Stimulated activated CD8-positive, alpha-beta memory T cell treated with anti-CD3 and anti-CD28 coated beads, Interleukin-2, amount 100 ng/mL, for 48 hours (primary cell): ENCODE data around the gene GAB1.

ENCODE experiments used
- DNase-seq, 2 donors: peaks; one replicate each; pipeline ENCODE4 v3.0.0-alpha.2; 2020; ENCODE audit warnings: low read depth in 2 of 2

Gene GAB1

DNA sequence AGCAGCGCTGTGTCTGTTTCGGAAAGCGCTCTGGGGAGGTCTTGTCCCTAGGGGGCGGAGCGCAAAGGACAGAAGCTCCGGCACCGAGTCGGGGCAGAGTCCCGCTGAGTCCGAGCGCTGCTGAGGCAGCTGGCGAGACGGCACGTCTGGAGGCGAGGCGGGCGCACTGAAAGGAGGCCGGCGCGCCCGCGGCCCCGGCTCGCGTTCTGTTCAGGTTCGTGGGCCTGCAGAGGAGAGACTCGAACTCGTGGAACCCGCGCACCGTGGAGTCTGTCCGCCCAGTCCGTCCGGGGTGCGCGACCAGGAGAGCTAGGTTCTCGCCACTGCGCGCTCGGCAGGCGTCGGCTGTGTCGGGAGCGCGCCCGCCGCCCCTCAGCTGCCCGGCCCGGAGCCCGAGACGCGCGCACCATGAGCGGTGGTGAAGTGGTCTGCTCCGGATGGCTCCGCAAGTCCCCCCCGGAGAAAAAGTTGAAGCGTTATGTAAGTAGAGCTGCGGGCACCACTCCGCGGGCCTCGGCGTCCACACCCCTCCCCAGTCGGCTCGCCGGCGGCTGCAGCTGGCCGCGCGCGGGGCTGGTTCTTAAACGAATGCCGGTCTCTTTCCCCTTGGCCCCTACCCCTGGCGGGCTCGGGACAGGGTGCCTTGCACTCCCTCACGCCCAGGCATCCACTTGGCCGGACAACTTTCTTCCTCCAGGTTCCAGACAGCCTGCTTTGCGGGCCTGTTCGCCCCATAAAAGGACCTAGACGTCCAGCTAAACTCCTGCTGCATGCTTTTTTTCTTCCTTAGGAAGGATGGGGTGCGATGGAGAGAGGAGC is at the start of gene GAB1:
GAB1 (plus strand) TSS at position 96 of the 819 bp plus-strand sequence; CDS start at position 409, 313 bp downstream.
- DNase-seq: peak; percentile 21 to 27

DNA sequence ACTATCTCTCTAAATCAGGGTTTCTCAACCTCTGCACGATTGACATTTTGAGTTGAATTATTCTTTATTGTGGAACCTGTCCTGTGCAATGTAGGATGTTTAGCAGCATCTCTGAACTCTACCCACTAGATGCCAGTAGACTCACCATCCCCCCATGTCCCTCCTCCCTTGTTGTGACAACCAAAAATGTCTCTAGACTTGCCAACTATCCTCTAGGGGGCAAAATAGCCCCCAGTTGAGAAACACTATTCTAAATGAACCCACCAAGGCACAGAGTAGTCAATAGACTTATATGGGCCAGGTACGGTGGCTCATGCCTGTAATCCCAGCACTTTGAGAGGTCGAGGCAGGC is 49.1 kb upstream of the GAB1 start:
- DNase-seq: no peak

- DNase-seq: no peak
Observed at GRCh38 chr4:143288171-143288570, 48.5 kb upstream of the GAB1 start.

- DNase-seq: no peak
Observed at GRCh38 chr4:143289370-143289769, 47.3 kb upstream of the GAB1 start.

- DNase-seq: no peak
Observed at GRCh38 chr4:143291314-143291713, 45.4 kb upstream of the GAB1 start.

DNA sequence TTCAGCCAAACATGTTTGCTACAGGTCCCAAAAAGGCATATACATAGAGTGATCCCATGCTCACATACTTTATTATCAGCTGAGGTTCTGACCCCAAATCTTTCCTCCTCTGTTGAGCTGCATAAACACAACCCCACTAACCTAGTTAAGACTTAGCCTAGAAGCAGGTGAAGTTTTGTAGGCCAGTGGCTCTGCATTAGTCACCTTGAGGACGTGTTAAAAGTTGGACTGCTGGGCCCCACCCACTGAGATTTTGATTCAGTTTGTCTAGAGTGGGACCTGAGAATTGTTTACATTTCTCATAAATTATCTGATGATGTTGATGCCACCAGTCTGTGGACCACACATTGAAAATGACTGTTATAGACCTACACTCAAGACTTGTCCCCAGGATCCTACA is 43.8 kb upstream of the GAB1 start:
- DNase-seq: no peak

DNA sequence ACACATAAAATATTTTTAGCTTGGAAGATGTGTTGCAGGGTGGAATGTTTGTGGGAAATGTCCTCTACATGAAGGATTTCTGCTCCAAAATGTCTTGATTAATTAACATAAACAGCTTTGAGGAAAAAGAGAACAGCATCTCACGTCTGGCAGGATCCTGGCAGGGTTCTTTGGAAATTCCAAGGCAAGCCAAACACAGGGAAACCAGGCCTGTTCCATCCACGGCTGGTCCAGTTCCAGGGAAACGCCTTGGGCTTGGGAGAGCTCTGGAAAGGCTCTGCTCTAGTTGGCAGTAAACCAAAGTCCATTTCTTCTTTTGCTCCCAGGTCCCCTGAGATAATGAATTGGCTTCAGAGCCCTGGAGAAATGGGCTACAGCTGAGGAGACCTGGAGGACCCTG is 42.4 kb upstream of the GAB1 start:
- DNase-seq: no peak

- no peak for DNase-seq
Observed at GRCh38 chr4:143294710-143295275, 41.9 kb upstream of the GAB1 start.

GRCh38 chr4:143296397-143297067 is 40.1 kb upstream of the GAB1 start:
- DNase-seq: no peak

DNA sequence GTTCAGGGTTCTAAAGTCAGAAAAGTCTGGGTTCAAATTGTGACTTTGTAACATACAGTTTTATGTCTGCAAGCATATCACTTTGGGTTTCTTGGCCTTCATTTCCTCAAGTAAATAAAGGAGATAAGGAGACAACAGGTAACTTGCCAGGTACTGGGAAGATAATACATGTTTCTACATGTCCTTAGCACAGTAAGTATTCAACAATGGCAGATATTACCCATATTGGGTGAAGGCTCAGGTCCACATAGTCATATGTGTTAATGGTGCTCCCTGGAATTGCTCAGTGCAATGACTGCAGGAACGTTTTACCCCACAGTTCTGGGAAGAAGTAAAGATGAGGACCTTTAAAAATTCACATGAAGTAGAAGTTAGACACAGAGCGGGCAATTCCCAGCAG is 35.8 kb upstream of the GAB1 start:
- no peak for DNase-seq

- no peak for DNase-seq
Observed at GRCh38 chr4:143302536-143302935, 34.1 kb upstream of the GAB1 start.

DNA sequence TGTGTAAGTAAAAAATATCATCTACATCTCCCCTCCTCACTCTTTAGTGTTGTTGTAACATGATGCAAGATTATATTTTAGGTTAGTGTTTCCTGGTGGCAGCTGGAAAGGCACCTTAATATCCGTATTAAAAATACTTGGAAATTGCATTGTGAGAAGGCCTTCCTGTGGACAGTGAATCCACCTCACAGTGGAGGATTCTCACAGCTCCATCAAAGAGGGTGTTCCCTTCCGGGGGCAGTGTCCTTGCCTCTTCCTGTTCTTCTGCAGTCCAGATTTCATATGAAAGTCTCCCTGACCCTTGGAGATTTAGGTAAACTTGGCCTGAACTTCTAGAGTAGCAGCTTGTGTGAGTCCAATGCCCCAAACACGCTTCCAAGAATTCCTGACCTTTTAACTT is 29.9 kb upstream of the GAB1 start:
- no peak for DNase-seq

DNA sequence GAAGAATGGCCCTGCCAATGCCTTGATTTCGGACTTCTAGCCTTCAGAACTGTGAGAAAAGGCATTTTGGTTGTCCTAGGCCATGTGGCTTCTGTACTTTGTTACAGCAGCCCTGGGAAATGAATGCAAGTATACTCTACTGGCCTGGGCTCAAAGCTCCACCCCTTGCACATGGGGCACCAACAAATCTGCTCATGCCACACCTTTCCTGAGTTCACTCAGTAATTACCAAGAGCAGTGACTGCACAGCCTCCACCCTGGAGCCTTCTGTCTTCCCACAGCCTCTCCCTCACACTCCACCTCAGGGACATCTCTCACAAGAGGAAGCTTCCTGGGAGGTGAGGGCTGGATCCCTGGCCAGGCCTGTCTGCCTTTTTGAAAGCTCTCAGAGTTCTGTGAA is 29.1 kb upstream of the GAB1 start:
- DNase-seq: no peak

DNA sequence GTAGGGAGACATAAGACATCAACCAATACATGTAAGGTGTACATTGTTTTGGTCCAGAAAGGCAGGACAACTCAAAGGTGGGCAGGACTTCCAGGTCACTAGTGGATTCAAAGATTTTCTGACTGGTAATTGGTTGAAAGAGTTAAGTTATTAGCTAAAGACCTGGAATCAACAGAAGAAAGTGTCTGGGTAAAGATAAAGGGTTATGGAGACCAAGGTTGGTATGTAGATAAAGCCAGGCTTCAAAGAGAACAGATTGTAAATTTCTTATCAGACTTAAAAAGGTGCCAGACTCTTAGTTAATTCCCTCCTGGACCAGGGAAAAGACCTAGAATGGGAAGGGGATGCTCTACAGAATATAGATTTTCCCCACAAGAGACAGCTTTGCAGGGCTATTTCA is 28.3 kb upstream of the GAB1 start:
- no peak for DNase-seq

DNA sequence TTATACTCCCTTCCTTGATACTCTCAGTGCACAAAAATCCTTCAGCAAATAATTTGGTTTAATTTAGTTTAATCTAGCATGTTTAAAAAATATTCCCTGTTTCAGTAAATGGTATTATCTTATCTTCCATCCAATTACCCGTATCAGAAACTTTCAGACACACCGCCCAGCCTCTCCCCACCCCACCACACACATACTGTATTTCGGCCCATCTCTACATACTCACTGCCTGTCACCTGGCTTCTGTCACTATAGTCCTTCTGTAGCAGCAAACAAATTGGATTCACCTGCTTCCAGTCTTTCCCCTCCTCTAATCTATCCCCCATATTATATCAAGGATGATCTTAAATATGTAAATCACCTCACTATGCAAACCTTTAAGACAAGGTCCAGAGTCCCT is 24.8 kb upstream of the GAB1 start:
- no peak for DNase-seq

DNA sequence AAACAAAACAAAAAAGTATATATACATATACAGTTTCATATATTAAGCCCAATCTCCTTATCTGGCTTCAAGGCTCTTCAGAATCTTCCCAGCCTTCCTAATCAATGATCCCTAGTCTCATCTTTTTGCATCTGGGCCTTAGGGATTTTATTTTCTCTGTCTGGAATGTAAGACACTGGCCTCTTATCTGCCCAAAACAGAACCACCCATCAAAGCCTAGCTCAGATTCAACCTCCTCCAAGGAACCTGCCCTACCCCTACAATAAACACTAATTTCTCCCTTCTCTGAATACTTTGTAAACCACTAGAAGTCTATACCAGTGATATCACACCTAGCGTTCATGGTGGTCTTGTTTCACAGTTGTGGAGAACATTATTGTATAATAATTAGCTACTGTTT is 23.2 kb upstream of the GAB1 start:
- DNase-seq: no peak

DNA sequence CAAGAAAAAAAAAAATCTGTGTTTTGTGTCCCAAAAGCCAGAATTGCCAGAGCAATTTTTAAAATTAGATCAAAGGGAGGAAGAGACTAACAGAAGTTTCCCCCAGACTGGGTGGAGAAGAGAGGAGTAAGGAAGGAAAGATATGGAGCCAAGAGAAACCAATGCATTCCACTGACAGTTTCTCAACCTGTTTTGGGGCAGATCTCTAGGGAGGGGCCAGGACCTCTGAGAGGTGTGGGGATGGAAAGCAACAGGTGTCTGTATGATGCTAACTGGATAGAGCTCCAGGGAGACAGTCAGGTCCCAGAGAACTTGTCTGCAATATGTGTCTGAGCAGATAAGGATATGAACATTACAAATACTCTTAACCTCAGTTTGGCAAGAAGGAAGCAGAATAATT is 22.7 kb upstream of the GAB1 start:
- DNase-seq: no peak

GRCh38 chr4:143320113-143320512 is 16.6 kb upstream of the GAB1 start:
- no peak for DNase-seq

GRCh38 chr4:143326735-143327134 is 9.9 kb upstream of the GAB1 start:
- no peak for DNase-seq

- DNase-seq: no peak
Observed at GRCh38 chr4:143329985-143330384, 6.7 kb upstream of the GAB1 start.

DNA sequence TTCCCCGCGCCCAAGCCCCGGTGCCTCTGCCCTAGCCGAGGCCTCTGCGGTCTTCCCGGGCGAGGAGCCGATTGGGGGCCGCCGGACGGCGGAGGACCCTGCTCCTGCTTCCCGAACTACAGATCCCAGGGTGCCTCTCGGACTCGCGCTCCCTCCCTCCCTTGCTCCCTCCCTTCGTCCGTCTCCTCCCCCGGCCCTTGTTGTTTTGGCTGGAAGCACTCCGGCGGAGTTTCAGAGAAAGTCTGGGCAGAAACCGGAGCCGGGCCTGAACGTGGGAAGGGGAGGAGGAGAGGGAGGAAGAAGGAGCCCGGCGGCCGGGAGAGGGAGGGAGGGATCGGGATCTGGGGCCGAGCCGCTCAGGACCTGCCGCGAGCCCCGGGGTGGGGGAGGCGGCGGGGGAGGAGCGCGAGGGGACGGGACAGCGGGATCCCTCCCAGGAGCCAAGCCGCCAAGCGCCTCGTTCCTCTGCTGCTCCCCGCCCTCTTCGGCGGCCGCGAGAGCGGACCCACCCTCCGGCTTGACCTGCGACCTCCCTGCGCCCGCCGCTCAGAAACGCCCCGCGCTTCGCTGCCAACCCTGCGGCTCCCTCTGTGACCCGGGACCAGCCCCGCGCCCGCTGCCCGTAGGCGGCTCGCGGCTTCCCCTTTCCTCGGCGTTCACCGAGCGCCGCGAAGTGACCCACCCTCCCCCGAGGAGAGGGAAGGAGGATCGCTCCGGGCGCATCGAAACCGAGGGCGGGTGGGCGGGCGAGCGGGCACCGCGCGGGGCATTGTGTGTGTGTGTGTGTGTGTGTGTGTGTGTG is 496 bp upstream of the GAB1 start:
- peak; percentile 11 to 20 for DNase-seq

DNA sequence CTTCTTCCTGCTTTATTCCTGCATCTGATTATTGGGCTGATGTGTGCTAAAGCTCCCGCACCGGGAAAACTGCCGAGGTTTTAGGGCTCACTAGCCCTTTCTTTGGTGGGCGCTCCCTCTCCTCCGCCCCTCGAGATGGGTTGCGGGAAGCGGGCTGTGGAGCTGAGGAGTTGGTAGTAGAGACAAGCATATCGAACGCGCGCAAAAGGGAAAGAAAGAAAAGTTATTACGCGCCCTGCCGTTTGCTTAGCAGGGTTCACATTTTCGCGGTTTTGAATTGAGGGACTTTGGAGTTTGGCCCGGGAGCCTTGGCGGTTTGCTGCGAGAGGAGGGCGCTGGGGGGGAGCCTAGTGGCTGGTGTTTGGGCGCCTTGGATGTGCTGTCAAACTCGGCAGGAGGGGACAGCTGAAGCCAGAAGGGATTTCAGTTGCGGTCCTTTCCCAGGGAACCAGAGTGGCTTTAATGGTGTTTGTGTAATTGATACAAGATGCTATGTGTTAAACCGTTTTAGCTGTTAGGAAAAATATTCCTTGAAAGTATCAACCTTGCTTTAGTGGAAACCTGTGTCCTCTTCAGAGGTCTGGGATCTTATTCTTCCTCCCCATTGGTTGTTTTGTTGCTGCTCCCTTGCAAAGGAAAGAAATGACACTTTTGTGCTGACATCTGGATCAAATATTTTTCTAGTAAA is 1.1 kb downstream of the GAB1 start:
- DNase-seq: no peak
